IMR-90 (cell line): ENCODE measurements around the gene TRIM75.

Experiments used
- CEBPB ChIP-seq: IDR thresholded peaks from 2 replicates; pipeline ENCODE4 v1.6.1; 2012; ENCODE audit warnings: low read depth, low read length, improper control_type of control experiment
- CHD1 ChIP-seq: IDR thresholded peaks from 2 replicates; pipeline ENCODE4 v1.6.1; 2012; ENCODE audit warnings: low read depth, low read length, improper control_type of control experiment
- FOS ChIP-seq: fragments of 150-350 bp; IDR thresholded peaks from 2 replicates; pipeline ENCODE4 v1.6.1; 2016; ENCODE audit warnings: low read depth, low read length
- MAZ ChIP-seq: IDR thresholded peaks from 2 replicates; pipeline ENCODE4 v1.6.1; 2012; ENCODE audit warnings: low read depth, mild to moderate bottlenecking, low read length, improper control_type of control experiment, moderate library complexity, borderline replicate concordance
- MXI1 ChIP-seq: IDR thresholded peaks from 2 replicates; pipeline ENCODE4 v1.6.1; 2012; ENCODE audit warnings: low read depth, mild to moderate bottlenecking, low read length, moderate library complexity, borderline replicate concordance
- POLR2A ChIP-seq: IDR thresholded peaks from 2 replicates; pipeline ENCODE4 v1.6.1; 2012; ENCODE audit warnings: mild to moderate bottlenecking, low read depth, low read length
- RAD21 ChIP-seq: IDR thresholded peaks from 2 replicates; pipeline ENCODE4 v1.6.1; 2012; ENCODE audit warnings: low read length, improper control_type of control experiment
- RCOR1 ChIP-seq: IDR thresholded peaks from 2 replicates; pipeline ENCODE4 v1.6.1; 2012; ENCODE audit warnings: mild to moderate bottlenecking, low read length, improper control_type of control experiment; ENCODE audit not compliant: insufficient replicate concordance
- RFX5 ChIP-seq: IDR thresholded peaks from 2 replicates; pipeline ENCODE4 v1.8.0; 2012; ENCODE audit warnings: low read depth, mild to moderate bottlenecking, low read length, moderate library complexity
- SMC3 ChIP-seq: fragments of 150-350 bp; IDR thresholded peaks from 2 replicates; pipeline ENCODE4 v1.6.1; 2016; ENCODE audit warnings: low read depth, mild to moderate bottlenecking, antibody characterized with exemption, low read length, moderate library complexity
- TF ChIP-seq, protein P1 (sequence below): conservative IDR thresholded peaks from 2 replicates; pipeline ENCODE4 v1.5.1; 2012; ENCODE audit warnings: mild to moderate bottlenecking, low read depth, low read length, improper control_type of control experiment
- TF ChIP-seq, protein P2 (sequence below): fragments of 150-350 bp; IDR thresholded peaks from 2 replicates; pipeline ENCODE4 v1.6.1; 2016; ENCODE audit warnings: low read depth, mild to moderate bottlenecking, low read length, moderate library complexity, borderline replicate concordance
- TF ChIP-seq, protein P3 (sequence below): fragments of 150-350 bp; IDR thresholded peaks from 2 replicates; pipeline ENCODE4 v1.6.1; 2017; ENCODE audit warnings: mild to moderate bottlenecking, antibody characterized with exemption, low read length, low read depth

DNA sequence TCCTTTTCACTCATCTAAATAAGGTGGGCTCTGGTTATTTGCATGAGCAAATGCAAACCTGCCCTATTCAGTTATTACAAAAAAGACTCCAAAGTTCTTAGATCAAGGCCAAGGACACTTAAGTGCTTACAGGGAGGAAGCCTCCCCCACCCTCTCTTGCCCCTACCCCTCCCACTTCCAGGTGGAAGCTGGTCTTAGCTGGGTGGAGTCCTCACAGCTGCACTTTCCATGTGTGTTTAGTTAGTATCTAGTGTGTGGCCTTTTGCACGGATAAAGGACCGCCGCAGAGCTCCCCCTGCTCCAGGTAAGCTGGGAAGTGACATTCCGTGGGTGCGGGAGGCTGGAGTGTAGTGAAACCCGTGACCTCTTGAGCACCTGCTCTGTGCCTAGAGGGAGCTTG is at the start of gene TRIM75:
- TF ChIP-seq, protein P1, sequence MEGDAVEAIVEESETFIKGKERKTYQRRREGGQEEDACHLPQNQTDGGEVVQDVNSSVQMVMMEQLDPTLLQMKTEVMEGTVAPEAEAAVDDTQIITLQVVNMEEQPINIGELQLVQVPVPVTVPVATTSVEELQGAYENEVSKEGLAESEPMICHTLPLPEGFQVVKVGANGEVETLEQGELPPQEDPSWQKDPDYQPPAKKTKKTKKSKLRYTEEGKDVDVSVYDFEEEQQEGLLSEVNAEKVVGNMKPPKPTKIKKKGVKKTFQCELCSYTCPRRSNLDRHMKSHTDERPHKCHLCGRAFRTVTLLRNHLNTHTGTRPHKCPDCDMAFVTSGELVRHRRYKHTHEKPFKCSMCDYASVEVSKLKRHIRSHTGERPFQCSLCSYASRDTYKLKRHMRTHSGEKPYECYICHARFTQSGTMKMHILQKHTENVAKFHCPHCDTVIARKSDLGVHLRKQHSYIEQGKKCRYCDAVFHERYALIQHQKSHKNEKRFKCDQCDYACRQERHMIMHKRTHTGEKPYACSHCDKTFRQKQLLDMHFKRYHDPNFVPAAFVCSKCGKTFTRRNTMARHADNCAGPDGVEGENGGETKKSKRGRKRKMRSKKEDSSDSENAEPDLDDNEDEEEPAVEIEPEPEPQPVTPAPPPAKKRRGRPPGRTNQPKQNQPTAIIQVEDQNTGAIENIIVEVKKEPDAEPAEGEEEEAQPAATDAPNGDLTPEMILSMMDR: no peak
- TF ChIP-seq SMC3 (no peak), RAD21 (no peak), POLR2A (no peak), MAZ (no peak), RCOR1 (no peak), MXI1 (no peak), RFX5 (no peak), CEBPB (no peak), FOS (no peak), CHD1 (no peak)
- TF ChIP-seq, protein P2, sequence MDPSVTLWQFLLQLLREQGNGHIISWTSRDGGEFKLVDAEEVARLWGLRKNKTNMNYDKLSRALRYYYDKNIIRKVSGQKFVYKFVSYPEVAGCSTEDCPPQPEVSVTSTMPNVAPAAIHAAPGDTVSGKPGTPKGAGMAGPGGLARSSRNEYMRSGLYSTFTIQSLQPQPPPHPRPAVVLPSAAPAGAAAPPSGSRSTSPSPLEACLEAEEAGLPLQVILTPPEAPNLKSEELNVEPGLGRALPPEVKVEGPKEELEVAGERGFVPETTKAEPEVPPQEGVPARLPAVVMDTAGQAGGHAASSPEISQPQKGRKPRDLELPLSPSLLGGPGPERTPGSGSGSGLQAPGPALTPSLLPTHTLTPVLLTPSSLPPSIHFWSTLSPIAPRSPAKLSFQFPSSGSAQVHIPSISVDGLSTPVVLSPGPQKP: no peak
- TF ChIP-seq, protein P3, sequence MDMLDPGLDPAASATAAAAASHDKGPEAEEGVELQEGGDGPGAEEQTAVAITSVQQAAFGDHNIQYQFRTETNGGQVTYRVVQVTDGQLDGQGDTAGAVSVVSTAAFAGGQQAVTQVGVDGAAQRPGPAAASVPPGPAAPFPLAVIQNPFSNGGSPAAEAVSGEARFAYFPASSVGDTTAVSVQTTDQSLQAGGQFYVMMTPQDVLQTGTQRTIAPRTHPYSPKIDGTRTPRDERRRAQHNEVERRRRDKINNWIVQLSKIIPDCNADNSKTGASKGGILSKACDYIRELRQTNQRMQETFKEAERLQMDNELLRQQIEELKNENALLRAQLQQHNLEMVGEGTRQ: no peak
